T47D (cell line): Measurements from ENCODE around the gene TSHZ2.
A peak's percentile ranks its signal among the peaks of the same experiment; 100 is the strongest.

ENCODE experiments used
- DNase-seq, 2 experiments: peaks; one replicate each; pipeline versions ENCODE4 v3.0.0 to v3.0.0-alpha.2; 2011 to 2012; ENCODE audit warnings: low read depth in 1 of 2, low spot score in 1 of 2
- JUND ChIP-seq: IDR thresholded peaks from 2 replicates; pipeline ENCODE4 v1.6.1; 2012; ENCODE audit warnings: low read depth
- in situ Hi-C: cut with HindIII; loops from 2 replicates; pipeline ENCODE4 v1.10.0; 2016; ENCODE audit warnings: low sequenced_read_pairs, low pct_unique_long_range_greater_than_20kb

Gene TSHZ2, protein sequence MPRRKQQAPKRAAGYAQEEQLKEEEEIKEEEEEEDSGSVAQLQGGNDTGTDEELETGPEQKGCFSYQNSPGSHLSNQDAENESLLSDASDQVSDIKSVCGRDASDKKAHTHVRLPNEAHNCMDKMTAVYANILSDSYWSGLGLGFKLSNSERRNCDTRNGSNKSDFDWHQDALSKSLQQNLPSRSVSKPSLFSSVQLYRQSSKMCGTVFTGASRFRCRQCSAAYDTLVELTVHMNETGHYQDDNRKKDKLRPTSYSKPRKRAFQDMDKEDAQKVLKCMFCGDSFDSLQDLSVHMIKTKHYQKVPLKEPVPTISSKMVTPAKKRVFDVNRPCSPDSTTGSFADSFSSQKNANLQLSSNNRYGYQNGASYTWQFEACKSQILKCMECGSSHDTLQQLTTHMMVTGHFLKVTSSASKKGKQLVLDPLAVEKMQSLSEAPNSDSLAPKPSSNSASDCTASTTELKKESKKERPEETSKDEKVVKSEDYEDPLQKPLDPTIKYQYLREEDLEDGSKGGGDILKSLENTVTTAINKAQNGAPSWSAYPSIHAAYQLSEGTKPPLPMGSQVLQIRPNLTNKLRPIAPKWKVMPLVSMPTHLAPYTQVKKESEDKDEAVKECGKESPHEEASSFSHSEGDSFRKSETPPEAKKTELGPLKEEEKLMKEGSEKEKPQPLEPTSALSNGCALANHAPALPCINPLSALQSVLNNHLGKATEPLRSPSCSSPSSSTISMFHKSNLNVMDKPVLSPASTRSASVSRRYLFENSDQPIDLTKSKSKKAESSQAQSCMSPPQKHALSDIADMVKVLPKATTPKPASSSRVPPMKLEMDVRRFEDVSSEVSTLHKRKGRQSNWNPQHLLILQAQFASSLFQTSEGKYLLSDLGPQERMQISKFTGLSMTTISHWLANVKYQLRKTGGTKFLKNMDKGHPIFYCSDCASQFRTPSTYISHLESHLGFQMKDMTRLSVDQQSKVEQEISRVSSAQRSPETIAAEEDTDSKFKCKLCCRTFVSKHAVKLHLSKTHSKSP (N-terminal part only)

DNA sequence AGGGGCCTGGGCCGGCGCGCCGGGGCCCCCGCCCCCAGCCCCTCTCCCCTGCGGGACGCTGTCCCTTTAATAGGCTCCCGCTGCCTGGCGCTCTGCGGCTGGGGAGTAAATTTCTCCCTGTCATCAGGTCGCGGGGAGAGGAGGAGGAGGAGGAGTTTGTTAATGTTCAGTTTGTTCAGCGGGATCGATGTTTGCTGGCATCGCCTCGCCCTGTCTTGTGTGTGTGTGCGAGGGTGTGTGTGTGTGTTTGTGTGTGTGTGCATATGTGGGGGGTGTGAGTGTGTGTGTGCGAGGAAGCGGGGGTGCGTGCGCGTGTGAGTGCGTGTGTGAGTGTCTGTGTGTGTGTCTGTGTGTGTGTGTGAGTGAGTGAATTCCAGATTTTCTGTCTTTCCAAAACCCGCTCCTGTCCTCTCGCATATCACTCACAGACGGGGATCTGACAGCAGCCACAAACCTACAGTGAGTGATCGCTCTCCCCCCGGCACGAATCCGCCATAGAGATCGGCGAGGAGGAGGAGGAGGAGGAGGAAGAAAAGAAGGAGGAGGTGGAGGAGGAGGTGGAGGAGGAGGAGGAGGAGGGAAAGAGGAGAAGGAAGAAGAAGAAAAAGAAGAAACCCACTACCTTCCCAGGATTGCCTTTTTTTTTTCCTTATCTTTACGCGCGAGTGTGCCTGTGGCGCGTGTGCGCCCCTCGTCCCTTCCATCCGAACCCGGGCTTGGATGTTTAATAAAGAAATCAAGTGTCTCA, at the start of gene TSHZ2:
TSS of gene TSHZ2 (plus strand) at position 169 of the 748 bp plus-strand sequence. CDS start 936 bp downstream, outside the sequence.
- in situ Hi-C loops: no loop called here
- peak; percentile 48 to 54 for DNase-seq
- no peak for TF ChIP-seq JUND

DNA sequence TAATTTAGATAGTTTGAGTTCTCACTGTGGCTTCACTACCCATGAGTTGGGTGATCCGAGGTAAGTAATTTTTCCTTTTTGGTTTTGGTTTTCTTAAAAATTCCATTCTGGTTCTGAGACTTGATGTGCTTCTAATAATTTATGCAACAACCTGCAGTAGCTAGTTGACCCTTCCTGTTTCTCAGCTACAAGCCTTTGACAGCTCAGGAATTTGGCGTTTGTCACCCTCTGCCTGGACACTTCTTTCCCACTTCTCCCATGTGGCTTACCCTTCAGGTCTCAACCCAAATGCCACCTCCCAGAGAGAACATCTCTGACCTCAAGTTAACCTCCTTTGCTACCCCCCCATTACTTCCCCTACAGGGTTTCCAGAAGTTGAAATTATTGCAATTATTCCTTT, 49.7 kb upstream of the TSHZ2 start:
- no peak for DNase-seq
- TF ChIP-seq JUND: no peak
- in situ Hi-C loops: no loop called here

DNA sequence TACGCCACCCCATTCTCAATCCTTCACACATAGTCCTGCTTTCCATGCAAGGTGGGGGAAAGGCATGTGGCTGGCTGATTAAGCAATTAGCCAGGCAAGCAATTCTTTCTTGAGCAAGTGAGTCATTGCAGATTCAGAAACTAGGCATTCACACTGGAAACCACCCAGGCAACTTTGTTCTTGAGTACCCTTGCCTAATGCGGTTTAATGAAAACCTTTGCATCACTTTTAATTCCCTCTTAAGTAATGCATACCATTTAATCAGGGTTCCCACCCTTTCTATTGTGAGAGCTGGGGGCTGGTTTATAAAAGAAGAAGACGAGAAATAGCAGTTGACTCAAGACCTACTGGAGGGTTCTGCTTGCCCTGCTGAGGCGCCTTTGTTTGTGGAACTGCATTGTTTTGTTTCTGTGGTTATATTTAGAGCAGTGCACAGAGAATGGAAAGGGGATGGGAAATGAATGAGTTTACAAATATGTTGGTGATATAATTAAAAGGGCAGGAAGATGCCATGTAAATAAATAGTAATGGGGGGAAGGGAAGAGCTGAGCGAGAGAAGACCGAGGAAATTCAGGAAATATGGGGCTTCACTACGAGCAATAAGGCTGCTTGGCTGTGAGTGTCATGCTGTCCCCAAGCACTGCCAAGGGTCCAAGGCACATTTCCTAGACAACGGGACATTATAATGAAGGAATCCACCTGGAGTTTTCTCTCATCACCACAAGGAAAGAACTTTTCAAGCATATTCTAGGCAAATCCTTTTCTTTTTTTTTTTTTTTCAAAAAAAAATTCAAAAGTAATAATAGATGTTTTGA, 48.8 kb upstream of the TSHZ2 start:
- in situ Hi-C loops: no loop called here
- DNase-seq: no peak
- TF ChIP-seq JUND: no peak

DNA sequence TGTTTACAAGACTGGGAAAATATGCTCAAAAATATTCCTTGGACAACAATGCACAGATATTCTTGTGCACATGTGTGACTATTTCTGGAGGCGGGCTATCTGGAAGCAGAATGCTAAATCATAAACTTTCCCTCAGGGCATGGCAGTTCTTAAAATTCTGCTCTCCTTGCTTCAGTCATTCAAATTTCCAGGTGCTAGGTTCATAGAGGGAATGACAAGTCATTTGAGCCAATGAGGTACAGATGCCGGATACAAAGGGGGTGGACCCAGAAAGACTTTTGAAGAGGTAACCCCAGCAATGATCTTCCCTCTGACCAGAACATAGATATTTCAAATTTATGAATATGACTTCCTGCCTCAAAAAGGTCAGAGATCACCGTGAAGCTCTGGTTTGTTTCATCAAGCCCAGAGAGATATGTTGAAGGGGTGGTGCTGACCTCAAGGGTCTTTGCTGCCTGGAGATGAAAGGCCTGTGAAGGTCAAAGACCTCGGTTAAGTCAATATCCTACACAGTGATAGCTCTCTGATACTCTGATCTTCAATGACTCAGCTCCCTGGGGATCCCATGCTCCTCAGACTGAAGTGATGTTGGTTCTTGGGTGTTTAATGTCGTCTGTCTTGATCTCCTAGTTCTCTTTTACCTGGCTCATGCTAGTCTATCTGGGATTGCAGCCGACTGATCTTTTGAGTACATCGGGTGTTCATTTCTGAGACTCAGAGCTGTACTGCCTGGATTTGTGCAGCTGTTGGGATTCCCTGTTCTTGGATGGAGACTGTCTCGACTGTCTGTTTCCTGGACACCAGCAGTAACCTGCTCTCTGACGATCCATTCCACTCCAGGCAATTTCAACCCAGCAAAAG, 47.5 kb upstream of the TSHZ2 start:
- TF ChIP-seq JUND: no peak
- in situ Hi-C loops: no loop called here
- no peak for DNase-seq

DNA sequence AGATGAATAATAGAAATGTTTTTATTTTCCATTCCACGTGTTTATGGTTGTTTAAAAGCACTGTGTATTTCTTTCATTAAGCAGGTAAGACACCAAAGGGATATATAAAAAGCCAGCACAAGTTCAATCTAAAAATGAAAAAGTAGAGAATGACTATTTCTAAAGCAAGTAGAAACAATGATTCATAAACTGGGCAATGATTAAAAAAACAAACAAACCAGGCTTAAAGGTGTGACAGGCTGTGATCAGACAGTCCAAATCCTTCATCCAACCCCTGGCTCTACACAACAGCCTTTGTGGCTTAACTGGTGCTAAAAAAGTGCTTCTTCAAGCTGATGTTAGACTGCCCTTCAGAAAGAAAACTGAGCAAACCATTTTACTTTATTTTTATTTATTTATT, 45.7 kb upstream of the TSHZ2 start:
- in situ Hi-C loops: no loop called here
- DNase-seq: no peak
- no peak for TF ChIP-seq JUND

DNA sequence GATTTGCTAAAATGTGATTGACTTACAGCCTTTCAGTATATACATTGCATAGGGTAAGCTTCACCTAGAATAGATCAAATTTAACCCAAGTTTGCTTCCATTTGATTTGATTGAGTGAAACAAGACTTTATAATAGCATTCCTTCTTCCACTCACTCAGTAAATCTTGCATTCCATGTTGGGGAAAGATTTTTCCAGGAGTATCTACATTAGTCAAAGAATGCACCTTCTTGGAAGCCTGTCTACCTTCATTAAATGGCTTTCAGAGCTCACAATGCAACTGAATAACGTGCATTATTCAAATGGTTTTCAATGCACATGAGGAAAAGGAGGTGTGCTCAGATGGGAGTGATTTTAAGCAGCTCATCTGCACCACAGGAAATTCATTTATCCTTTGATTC, 38.3 kb upstream of the TSHZ2 start:
- in situ Hi-C loops: no loop called here
- no peak for TF ChIP-seq JUND
- DNase-seq: no peak

DNA sequence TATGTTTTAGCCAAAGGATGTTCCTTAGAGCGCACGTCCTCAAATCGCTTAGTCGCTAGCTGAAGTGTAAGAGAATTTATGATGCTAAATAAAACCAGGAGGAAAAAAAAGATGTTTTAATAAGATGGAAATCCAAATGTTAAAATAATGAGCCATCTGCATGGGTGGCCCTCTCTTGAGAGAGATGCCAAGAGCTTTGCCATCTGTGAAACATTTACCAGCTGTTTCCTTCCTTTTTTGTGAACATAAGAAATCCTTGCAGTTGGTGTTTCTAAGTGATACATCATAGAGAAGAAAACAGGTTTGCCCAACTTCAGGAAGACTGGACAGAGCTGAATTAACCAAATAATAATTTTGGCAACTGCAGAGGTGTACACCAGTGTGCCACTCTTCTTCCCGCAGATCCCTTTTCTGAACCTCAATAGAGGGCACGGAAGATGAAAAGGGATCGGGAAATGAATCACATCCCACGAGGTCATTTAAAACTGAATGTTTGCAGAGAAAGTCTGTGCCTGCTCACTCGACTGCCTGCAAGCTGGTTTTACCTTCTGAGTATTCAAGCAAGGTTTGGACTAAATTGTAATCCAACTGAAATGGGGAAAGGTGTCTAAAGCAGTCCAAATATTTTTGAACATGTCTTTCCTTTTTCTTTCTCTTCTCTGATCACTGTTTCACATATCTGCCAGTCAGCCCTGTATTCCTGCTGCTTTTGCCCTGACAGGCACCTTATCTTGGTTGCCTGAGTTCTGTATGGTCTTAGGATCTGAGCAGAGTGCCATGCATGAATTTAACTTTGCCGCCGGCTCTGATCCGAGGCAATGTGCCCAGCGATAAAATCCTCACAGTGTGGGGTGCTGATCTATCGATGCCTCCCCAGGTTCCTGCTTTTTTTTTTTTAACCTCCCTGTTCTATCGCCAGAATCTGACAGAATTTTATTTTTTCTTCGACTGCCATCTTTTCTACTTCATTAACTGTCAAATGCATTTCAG, 35.5 kb upstream of the TSHZ2 start:
- no peak for DNase-seq
- in situ Hi-C loops: no loop called here
- no peak for TF ChIP-seq JUND

DNA sequence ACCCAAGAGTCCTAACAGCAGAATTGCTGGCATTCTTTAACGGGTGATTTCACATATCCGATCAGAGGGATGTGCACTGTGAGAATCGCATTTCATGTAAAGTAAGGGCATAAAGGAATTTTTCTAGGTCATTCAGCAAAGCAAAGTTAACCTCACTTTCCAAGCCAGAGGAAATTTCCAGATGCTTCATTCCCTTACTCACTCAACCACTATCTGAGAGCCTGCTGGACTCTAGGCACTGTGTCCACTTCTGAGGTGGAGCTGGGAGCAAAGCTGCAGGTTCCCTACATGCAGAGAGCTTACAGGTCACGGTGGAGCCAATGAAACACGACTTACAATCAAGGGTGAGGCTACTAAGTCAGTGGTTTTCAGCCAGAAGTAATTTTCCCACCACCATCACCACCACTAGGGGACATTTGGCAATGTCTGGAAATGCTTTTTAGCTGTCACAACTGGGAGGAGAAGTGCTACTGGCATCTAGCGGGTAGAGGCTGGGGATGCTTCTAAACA, 34.5 kb upstream of the TSHZ2 start:
- peak in 1 of 2 experiments; percentile 37 for DNase-seq
- TF ChIP-seq JUND: no peak

DNA sequence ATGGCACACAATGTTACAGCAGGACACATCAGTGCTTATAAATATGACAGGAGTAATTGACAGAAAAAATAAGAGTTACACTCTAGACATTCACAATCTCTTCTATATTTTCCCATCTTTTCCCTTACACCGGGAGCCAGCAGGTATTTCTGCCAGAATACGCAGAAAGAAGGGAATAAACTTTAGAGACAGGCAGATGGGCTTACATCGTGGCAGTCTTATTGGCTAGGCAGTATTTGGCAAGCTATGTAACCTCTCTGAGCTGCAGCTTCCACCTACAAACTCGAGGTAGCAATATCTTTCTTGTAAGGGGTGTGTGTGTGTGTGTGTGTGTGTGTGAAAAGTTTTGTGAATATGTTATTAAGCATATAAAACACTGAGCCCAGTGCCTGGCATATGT, 33.0 kb upstream of the TSHZ2 start:
- DNase-seq: no peak
- TF ChIP-seq JUND: no peak
- in situ Hi-C loops: no loop called here

More for the DNA sequence above, 34.5 kb upstream of the TSHZ2 start:
- in situ Hi-C loops: no loop called here

DNA sequence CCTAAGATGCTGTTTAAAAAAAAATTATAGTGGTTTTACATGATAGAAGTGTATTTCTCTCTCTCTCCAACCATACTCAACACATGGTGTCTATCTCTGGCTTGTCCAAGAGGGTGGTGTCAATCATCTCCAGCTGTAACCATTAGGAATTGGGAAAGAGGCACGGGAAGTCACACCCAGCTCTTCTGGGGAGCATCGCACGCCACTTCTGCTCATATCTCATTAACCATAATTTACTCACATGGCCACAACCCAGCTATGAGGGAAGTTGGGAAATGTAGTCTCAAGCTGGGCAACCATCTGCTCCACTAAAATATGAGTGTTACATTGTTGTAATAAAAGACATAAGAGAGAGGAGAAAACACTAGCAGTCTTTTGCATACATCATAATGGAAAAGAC, 30.4 kb upstream of the TSHZ2 start:
- TF ChIP-seq JUND: no peak
- in situ Hi-C loops: no loop called here
- no peak for DNase-seq
